ENCODE results near the gene COL21A1.

Gene COL21A1

DNA sequence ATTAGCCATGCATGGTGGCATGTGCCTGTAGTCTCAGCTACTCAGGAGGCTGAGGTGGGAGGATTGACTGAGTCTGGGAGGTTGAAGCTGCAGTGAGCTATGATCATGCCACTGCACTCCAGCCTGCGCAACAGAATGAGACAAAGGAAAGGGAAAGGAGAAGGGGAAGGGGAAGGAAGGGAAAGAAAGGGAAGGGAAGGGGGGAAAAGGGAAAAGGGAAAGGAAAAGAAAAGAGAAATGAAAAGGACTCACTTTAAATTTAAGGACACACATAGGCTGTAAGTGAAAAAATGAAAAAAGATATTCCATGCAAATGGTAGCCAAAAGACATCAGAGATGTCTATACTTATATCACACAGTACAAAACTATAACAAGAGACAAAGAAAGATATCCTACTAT lies 74.2 kb downstream of the COL21A1 start:
- no peak for DNase-seq

DNA sequence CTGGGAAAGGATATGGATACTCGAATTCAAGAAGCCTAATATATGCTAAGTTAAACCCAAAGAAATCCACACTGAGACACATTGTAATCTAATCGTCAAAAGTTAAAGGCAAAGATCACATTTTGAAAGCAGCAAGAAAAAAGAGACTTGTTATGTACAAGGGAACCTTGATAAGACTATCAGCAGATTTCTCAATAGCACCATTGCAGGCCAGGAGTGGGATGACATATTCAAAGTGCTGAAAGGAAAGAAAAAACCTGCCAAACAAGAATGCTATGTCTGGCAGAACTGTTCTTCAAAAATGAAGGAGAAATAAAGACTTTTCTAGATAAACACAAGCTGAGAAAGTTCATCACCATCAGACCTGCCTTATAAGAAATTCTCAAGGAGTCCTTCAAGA lies 75.2 kb downstream of the COL21A1 start:
- no peak for DNase-seq

DNA sequence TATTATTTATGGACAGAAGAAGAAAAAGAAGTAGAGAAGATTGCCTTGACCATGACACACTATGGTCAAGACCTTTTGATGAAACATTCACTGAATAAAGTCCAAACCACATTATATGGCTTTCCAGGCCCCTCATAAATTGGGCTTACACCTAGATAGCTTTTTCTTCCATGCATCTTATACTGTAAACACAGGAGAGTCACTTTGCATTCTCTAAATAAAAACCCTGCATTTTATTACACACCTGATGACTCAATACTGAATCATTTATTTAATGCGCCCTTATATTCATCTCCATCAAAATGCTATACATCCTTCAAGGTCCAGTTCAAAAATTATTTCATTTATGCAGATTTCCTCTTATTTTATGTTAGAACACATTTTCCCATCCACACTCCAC lies 78.0 kb downstream of the COL21A1 start:
- DNase-seq, result no peak

DNA sequence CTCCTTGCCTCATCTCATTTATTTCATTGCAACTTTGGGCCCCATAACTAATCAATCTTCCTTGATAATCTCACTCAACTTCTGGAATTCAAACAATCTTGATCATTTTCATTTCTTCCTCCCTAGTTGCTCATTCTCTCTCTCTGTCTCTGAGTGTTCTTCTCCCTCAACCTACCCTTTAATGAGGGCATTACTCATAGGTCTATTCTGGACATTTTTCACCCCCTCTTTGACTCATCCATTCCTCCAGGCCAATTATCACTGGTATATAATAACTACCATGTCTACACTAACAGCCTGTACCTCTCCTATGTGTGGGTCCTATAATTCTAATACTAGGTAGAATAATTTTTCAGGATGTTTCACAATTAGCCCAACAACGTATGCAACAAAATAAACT lies 78.8 kb downstream of the COL21A1 start:
- no peak for DNase-seq

DNA sequence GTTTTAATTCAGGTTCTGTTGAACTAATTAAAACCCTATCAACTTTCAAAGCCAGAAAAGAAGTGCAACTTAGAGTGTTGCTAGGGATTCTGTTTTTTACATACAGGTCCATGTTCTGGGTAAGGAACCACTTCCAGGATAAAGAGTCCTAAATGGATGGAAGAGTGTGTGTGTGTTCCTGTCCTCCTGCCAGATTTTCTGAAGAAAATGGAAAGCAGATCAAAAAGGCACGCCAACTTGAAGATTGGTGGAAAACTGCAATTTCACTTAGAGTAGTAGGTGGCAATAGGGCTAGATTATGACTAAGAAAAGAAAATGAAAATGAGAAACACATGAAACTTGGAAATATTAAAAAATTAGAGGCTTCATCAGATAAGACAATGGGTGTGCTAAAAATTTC lies 85.3 kb downstream of the COL21A1 start:
- no peak for DNase-seq

DNA sequence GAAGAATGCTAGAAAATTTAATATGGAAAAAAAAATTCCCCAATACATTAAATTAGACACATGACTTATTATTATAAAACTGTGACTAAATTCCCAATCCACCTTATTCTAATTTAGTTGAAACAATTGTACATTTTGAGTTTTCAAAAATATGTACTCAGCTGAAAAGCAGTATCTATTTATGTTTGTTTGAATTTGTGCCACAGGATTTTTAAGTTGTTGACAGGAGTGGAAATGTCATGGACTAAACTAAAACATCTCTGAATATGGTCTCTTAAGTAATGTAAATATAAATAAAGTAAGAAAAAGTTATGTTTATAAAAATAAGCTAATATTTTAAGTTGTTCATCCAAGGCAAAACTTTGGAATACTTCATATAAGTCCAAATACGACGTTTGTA lies 86.9 kb downstream of the COL21A1 start:
- no peak for DNase-seq

DNA sequence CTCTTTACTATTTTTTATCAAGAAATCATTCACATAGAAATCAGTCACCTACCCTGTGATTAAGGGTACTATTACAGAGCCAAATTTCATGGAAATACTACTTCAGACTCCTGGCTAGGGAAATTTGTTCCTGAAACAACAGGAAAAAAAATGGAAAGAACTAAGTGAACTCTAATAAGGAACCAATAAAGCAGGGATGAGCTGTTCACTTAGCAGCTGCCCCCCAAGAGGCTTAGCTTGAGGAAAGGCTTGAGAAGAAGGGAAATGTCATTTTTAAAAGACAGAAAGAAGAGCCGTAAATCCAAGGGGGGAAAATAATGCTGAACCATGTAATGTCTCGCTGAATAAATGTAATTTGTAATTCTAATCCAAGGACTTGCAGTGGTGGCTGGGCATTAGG lies 88.8 kb downstream of the COL21A1 start:
- no peak for DNase-seq

DNA sequence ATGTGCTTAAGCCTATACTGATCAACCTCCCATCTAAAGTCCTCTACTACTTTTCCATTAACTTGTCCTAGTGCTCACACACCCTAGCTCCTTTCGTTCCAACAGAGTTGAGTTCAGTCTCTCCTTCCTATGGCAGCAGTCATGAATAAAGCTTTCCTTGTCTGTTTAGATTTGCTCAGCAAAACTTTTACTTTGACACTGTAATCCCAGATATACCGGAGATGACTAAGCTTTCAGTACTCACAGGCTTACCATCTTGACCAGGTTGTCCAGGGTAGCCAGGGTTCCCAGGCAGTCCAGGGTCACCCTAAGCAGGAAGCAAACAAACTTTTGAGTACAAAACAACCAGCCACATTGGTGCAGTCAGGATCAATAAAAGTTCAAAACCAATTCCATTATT lies 90.7 kb downstream of the COL21A1 start:
- no peak for DNase-seq

DNA sequence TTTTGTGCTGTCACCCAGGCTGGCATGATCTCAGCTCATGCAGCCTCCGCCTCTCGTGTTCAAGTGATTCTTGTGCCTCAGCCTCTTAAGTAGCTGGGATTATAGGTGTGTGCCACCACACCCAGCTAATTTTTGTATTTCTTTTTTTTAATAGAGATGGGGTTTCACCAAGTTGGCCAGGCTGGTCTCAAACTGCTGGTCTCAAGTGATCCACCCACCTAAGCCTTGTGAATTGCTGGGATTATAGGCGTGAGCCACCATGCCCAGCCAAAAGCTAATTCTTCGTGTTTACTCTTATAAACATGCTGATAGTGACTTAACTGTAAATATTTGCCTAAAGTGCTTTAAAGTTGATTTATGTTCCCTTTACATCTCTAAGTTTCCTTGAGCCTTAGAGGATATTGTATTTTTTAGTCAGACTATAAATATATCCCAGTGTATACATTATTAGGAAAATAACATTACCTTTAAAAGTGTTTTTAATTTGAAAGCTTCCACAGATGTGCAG lies 91.7 kb downstream of the COL21A1 start:
- no peak for DNase-seq

DNA sequence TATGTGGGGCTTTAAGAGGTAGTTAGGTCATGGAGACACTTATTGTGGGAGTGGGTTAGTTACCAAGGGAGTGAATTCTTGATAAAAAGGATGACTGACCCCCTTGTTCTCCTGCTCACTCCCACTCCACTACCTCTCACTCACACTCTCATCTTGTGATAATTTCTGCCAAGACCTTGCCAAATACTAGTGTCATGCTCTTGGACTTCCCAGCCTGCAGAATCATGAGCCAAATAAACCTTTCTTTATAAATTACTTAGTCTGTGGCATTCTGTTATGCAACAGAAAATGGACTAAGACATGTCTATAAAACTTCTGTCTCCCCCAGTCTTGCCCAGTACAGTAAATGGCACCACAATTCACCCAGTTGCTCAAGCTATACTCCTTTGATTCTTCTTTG lies 93.3 kb downstream of the COL21A1 start:
- no peak for DNase-seq

DNA sequence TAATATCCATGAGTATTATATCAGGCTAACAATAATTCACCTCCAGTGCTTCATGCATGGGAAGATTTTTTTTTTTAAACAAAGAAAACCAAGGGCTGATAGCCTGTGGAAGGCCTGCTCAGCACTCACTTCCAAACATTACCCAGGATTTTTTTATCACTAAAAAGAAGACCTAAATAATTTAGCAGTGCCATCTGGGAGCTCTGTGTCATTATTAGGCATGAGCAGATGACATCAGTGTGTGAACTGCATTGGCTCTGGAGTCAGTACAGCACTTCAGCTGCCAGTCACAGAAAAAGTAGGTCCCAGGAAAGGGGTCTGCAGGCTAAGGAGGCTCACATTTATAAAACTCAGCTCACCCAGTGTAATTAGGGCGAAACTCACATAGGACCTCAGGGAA lies 94.8 kb downstream of the COL21A1 start:
- DNase-seq, result no peak

DNA sequence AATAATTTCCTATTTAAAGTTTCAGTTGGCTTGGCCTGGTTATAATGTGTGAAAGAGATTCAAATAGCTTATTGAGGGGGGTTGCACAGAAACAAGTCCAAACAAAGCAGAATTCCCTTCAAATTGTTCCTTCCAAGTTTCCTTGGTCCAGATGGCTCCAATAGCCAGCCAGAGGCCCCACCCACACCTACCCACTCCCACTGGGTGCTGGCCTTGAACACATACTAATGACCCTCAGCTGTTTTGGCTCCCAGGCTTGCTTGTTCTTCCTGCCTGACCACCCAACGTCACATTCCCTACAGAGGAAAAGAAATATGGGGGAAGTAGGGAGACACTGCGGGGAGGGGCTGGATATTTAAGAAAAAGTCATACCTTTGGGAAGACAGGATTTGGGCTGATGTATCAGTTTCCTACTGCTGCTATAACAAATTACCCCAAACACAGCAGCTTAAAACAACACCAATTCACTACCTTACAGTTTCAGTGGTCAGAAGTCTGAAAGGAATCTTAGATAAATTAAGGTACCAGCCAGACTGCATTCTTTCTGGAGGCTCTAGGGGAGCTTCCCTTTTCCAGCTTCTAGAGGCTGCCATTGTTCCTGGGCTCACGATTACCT lies 95.7 kb downstream of the COL21A1 start:
- DNase-seq, result no peak

DNA sequence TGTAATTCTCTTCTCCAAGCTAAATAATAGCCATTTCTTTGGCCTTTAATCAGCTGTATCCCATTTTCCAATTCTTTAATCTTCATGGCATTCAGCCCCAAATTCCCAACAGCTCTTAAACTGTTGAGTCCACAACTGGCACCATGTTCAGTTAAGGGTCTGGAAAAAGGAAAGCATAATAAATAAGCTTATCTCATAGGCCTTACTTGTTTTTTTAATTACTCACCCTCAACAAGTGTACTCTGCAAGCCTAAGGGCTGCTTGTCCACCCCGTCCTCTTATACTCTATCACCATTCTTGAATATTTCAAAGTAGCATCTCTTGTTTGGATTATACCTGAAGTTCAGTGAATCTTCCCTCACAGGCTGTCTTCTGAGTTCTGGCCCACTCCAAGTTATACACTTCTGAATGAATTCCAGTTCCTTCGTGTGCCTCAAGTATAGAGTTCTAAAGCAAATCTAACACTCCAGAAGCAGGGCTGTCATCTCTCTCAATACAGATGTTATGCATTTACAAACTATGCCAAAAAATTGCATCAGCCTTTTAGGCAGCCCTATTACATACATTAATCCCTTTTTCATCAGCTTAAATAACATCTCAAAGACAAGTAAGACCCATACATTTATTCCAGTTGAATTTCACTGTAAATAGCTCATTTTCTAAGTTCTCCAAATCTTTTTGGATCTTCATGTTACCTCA lies 98.7 kb downstream of the COL21A1 start:
- DNase-seq, result no peak

DNA sequence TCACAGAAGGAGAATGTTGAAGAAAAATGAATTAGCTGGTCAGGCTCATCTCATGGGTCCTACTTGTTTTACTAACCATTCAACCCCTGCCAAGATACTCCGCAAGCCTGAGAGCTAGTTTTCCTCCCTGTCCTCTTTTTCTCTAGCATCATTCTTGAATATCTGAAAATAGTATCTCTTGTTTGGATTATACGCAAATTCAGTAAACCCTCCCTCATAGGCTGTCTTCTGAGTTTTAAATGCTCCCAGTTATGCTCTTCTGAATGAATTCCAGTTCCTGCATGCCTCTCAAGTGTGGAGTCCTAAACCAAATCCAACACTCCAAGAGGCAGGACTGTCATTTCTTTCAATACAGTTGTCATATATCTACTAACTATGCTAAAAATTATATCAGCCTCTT lies 99.6 kb downstream of the COL21A1 start:
- DNase-seq, result no peak

DNA sequence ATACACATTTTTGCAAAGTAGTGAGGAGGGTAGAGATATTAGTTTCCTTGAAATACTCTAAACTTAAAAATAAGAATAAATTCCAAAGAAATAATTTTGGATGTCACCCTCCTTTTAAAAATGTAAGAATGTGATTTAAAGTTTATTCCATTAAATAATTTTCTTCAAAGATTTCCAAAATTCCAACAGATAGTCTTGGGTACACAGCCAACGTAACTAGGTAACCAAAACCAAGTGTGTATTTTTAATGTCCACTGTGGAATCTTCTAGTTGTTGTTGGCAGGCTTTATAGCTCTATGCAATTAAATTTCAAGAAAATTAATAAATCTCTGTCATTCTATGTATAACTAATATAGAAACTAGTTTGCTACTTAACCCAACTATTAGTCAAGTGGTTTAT lies 101.3 kb downstream of the COL21A1 start:
- DNase-seq, result no peak

DNA sequence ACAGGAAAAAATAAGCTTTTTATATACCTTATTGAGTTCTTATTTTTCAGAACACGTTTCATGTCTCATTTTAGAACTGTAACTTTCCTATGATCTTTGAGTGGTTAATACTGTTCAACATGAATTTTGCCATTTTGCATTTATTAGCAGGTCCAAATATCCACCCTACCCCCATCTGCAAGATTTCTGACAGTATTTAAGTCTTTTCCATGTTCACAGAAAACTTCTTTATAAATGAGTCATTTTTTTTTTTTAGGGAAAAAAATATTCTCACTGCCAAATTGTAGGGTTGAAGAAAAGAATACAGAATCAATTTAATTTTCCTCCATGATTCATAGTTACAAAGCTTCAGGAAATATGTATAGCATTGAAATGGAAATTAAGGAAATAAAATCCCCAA lies 101.8 kb downstream of the COL21A1 start:
- DNase-seq, result no peak

DNA sequence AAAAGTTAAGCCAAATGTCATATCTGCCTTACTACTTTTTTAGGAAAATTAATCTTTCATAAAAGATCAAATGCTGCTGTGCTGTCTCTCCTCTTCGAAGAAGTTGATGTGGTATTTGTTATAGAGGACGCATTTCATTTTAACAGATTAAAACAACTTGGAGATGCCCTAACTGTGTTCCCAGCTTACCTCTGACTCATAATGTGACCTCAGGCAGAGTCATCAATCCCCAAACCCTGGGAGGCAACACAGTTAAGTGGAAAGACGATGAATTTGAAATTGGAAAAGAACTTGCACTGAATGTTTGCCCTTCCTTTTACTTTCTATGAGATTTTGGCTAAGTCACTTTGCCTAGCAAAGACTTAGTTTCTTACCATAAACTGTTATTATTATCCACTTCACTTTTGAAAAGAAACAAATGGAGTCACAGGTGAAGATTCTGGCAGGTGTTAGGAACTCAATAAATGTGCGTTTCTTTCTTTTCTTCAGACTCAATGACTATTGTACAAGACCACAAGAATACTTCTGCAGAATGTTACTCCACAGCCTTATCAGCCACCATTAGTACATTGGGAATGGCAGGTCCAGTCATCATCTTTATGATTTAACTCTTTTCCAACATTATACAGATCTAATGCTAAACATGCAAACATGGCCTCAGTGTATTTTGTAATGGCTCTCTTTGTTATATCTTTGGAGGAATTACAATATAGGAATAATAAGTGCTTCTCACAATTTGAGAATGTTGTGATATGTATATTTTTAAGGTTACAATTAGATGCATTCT lies 102.6 kb downstream of the COL21A1 start:
- no peak for DNase-seq

DNA sequence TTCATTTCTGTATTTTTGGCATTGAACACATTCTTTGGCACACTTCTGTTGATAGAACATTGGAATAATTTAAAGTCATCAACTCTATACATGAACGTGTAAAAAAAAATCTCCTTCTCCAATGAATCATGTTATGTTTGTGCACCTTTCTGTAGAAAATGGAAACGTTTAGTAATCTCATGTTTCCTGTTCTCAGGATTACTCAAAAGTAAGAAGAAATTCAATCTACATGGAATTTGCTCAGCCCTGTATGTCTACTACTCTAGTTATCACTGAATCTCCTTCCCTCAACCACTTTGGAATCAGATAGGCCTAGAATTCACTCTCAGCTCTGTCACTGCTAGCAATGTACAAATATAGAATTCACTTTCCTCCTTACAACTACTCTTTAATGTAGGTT lies 103.6 kb downstream of the COL21A1 start:
- DNase-seq, result no peak

DNA sequence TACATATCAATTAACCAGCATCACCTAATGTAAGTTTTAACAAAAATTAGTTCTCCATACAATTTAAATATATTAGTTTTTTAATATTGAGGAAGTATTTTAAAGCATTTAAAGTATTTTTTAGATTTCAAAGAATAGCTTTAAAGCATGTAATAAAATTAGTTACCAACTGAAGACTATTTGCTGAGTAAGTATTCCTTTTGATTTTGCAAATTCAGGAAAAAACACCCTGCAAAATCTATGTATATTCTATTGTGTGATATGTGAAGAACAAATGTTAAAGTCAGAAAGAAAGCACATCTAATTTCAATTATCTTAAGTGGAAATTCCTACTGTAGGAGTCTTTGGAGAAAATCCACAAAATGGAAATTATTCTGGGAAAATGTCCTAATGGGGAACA lies 107.3 kb downstream of the COL21A1 start:
- no peak for DNase-seq

DNA sequence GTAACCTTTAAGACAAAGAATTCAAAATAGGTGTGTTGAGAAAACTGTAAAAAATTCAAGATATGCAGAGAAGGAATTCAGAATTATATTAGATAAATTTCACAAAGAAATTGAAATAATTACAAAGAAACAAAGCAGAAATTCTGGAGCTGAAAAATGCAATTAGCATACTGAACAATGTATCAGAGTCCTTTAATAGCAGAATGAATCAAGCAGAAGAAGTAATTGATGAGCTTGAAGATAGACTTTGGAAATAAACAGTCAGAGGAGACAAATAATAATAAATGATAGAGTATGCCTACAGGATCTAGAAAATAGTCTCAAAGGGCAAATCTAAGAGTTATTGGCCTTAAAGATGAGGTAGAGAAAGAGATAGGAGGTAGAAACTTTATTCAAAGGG lies 131.7 kb downstream of the COL21A1 start:
- no peak for DNase-seq

DNA sequence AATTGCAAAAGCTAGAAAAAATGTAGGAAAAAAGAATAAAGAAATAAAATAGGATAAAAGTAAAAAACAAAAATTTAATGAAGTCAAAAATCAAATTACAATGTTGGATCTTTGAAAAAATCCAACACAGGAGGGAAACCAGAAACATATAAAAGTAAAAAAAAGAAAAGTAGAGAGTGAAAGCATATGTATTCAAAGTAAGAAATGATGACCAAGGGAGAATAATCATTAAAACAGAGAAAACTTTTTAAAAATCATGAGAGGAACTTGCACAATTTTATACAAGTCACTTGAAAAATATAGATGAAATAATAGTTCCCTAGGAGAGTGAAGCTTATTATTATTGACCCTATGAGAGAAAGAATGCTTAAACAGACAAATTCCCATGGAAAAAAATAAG lies 138.2 kb downstream of the COL21A1 start:
- DNase-seq, result no peak

DNA sequence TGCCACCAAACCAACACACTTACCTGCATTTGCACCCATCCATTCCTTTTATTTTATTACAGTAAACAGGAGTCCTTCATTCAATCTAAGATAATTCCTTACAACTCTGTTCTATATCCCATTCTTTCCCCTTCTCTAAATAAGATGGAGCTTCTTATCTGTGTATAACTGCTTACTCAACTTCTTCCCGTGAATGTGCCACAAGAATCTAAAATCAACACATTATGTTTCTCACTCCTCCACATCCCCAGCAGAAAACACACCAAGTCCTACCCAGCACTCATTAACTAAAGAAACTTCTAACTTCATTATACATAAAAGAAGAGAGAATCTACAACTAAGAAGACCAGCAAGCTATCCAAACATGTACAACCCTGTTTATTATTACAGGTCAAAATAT lies 141.1 kb downstream of the COL21A1 start:
- no peak for DNase-seq

DNA sequence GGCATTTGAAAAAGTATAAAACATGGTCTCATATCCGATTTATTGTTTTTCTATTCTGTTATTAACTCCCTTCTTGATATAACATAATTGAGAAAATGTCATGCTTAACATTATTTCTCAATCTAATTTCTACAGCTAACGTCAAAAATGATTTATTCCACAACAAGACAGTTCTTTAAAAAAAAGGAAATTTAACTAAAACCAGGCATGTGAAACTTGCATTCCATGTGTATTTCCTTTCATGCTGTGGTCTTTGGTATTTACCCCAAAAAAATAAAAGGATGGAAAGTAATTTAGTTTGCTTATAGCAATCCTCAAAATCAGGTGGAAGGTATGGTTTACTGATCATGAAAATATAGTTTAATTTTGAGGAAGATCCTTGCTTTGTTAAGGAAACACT lies 142.8 kb downstream of the COL21A1 start:
- DNase-seq, result no peak

DNA sequence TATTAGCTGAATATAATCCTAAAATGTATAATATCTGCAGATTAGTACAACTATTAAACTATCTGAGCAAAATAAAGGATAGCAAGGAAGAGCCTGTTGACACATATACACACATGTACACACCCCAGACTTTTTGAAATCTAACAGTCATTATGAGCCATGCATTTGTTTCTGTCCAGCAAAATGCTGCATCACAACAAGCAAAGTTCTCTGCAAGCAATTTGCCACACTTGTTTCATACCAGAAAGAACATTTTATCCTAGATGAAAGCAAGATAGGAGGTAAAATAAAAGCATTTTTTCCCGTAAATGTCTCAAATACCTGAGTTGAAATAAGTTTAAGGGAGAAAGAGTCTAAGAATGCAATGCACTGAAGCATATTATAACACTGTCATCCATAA lies 145.2 kb downstream of the COL21A1 start:
- no peak for DNase-seq
